NCI-H774 (cell line): ENCODE measurements around the gene CHMP6.

Experiments
- DNase-seq: peaks from one replicate; lab custom pipeline; 2025; lab: John Stamatoyannopoulos, UW

Gene CHMP6

GRCh38 chr17:80991645-80992076, at the start of gene CHMP6:
Gene CHMP6 (plus strand): TSS chr17:80991841. CDS start chr17:80991919, 78 bp downstream.
- DNase-seq: peak; percentile 77

- no peak for DNase-seq
Measured at GRCh38 chr17:80942423-80943345, 49.0 kb upstream of the CHMP6 start.

GRCh38 chr17:80943346-80944145, 48.1 kb upstream of the CHMP6 start:
- DNase-seq: no peak

GRCh38 chr17:80944326-80944725, 47.3 kb upstream of the CHMP6 start:
- no peak for DNase-seq

- DNase-seq: no peak
Measured at GRCh38 chr17:80945736-80946135, 45.9 kb upstream of the CHMP6 start.

- no peak for DNase-seq
Measured at GRCh38 chr17:80946449-80946848, 45.2 kb upstream of the CHMP6 start.

GRCh38 chr17:80947200-80947940, 44.3 kb upstream of the CHMP6 start:
- no peak for DNase-seq

GRCh38 chr17:80948019-80948975, 43.3 kb upstream of the CHMP6 start:
- no peak for DNase-seq

- DNase-seq: no peak
Measured at GRCh38 chr17:80948976-80949450, 42.6 kb upstream of the CHMP6 start.

GRCh38 chr17:80949451-80950421, 41.9 kb upstream of the CHMP6 start:
- DNase-seq: no peak

- no peak for DNase-seq
Measured at GRCh38 chr17:80950466-80951120, 41.0 kb upstream of the CHMP6 start.

GRCh38 chr17:80951121-80952090, 40.2 kb upstream of the CHMP6 start:
- DNase-seq: no peak

- no peak for DNase-seq
Measured at GRCh38 chr17:80952291-80952690, 39.4 kb upstream of the CHMP6 start.

GRCh38 chr17:80953471-80954315, 37.9 kb upstream of the CHMP6 start:
- DNase-seq: no peak

GRCh38 chr17:80955078-80955477, 36.6 kb upstream of the CHMP6 start:
- DNase-seq: no peak

- DNase-seq: no peak
Measured at GRCh38 chr17:80955671-80956280, 35.9 kb upstream of the CHMP6 start.
